SK-N-SH (cell line): ENCODE data around the gene ARFRP1. TPM values are rescaled to one million over a fixed set of nuclear protein-coding genes. Genes with fewer than 3 reads are reported as not detected.

Source experiments
- CTCF ChIA-PET: fragments of 300-600, 350-600 bp; formaldehyde crosslinking; extraction: SDS; loops from one replicate; lab custom pipeline; 2021; lab: Yijun Ruan, JAX
- POLR2A ChIA-PET: fragments of 350-600 bp; sonication (Branson Sonifier 250); formaldehyde crosslinking; extraction: SDS; loops from one replicate; lab custom pipeline; 2020; ENCODE audit warnings: antibody characterized with exemption, inconsistent platforms; lab: Yijun Ruan, JAX
- DNase-seq: peaks from one replicate; pipeline ENCODE4 v3.0.0; 2012
- H2AFZ ChIP-seq: fragments of 200-600 bp; sonication (generic); 2 replicates; pipeline ENCODE4 v1.8.1; 2016; ENCODE audit warnings: antibody characterized with exemption, mild to moderate bottlenecking, low read depth
- H3F3A ChIP-seq: fragments of 200-600 bp; sonication (generic); replicated peaks from 2 replicates; pipeline ENCODE3; 2016; ENCODE audit warnings: antibody characterized with exemption, mild to moderate bottlenecking; ENCODE audit not compliant: insufficient read depth
- H3K27ac ChIP-seq, 2 experiments: fragments of 200-500 bp in 1 of 2; fragments of 200-600 bp in 1 of 2; sonication (Bioruptor generic) in 1 of 2; sonication (generic), shearing (Covaris generic) in 1 of 2; 2 replicates each; pipeline versions ENCODE4 v1.5.1 to v1.6.1; 2014 to 2016; ENCODE audit warnings: low read depth in 2 of 2, inconsistent platforms in 1 of 2, low read length in 1 of 2, mild to moderate bottlenecking in 1 of 2, mixed read lengths in 1 of 2
- H3K27me3 ChIP-seq: fragments of 200-600 bp; sonication (generic), shearing (Covaris generic); 2 replicates; pipeline ENCODE4 v1.6.1; 2016; ENCODE audit warnings: mixed run types; ENCODE audit not compliant: insufficient read depth
- H3K36me3 ChIP-seq, 2 experiments: fragments of 200-500 bp in 1 of 2; fragments of 200-600 bp in 1 of 2; sonication (Bioruptor generic) in 1 of 2; sonication (generic) in 1 of 2; replicated peaks in 1 of 2; 2 replicates each; pipeline versions ENCODE3 to v1.5.1; 2014 to 2016; ENCODE audit warnings: low read length in 1 of 2, mild to moderate bottlenecking in 1 of 2; ENCODE audit not compliant: insufficient read depth in 2 of 2, control insufficient read depth in 1 of 2
- H3K4me1 ChIP-seq, 2 experiments: fragments of 200-500 bp in 1 of 2; fragments of 200-600 bp in 1 of 2; sonication (Bioruptor generic) in 1 of 2; sonication (generic), shearing (Covaris generic) in 1 of 2; 2 replicates each; pipeline versions ENCODE4 v1.5.1 to v1.6.1; 2014 to 2016; ENCODE audit warnings: low read depth in 1 of 2, low read length in 1 of 2, mixed run types in 1 of 2; ENCODE audit not compliant: insufficient read depth in 2 of 2, control insufficient read depth in 1 of 2
- H3K4me2 ChIP-seq: fragments of 200-600 bp; sonication (generic), shearing (Covaris generic); 2 replicates; pipeline ENCODE4 v1.6.1; 2017; ENCODE audit warnings: mixed run types
- H3K4me3 ChIP-seq, 2 experiments: fragments of 200-500 bp in 1 of 2; fragments of 200-600 bp in 1 of 2; sonication (Bioruptor generic) in 1 of 2; sonication (generic), shearing (Covaris generic) in 1 of 2; 2 replicates each; pipeline versions ENCODE4 v1.5.1 to v1.8.1; 2014 to 2016; ENCODE audit warnings: low read depth in 2 of 2, inconsistent platforms in 1 of 2, low read length in 1 of 2, mild to moderate bottlenecking in 1 of 2, mixed read lengths in 1 of 2, moderate library complexity in 1 of 2
- H3K79me2 ChIP-seq: fragments of 200-600 bp; sonication (generic); 2 replicates; pipeline ENCODE4 v1.8.1; 2017; ENCODE audit warnings: mild to moderate bottlenecking; ENCODE audit not compliant: insufficient read depth
- H3K9ac ChIP-seq: fragments of 200-600 bp; sonication (generic); 2 replicates; pipeline ENCODE4 v1.6.1; 2017; ENCODE audit warnings: mixed run types
- H3K9me2 ChIP-seq: fragments of 200-600 bp; sonication (generic); 2 replicates; pipeline ENCODE4 v1.6.1; 2017; ENCODE audit warnings: mixed run types
- H3K9me3 ChIP-seq: fragments of 200-600 bp; sonication (generic); 2 replicates; pipeline ENCODE4 v1.6.1; 2017; ENCODE audit warnings: mixed run types, mild to moderate bottlenecking, moderate library complexity
- H4K20me1 ChIP-seq: fragments of 200-600 bp; sonication (generic); 2 replicates; pipeline ENCODE4 v1.6.1; 2017; ENCODE audit warnings: mild to moderate bottlenecking, mixed run types; ENCODE audit not compliant: insufficient read depth
- FOXJ3 ChIP-seq: sonication (generic); formaldehyde crosslinking; IDR thresholded peaks from 2 replicates; pipeline ENCODE4 v1.5.1; 2020; ENCODE audit warnings: mild to moderate bottlenecking, missing genetic modification reagents
- FOXM1 ChIP-seq: IDR thresholded peaks from 2 replicates; pipeline ENCODE4 v1.4.0; 2012; ENCODE audit warnings: low read depth, mild to moderate bottlenecking
- POLR2AphosphoS5 ChIP-seq: IDR thresholded peaks from 2 replicates; pipeline ENCODE4 v1.6.1; 2012; ENCODE audit warnings: low read depth, low read length
- WGBS: methylation state at CpG from one replicate; pipeline ENCODE4 v1.1.6; 2017; ENCODE audit warnings: low lambda C conversion rate; 5-methylcytosine and 5-hydroxymethylcytosine counted together
- polyA plus RNA-seq, 3 experiments: library from polyadenylated mRNA; depleted of rRNA; stranded (reverse); fragments of >200 nt; gene quantifications; 2 replicates each; pipeline ENCODE4 v1.2.3, GENCODE V29; 2012
- TF ChIP-seq, protein P1 (sequence below): fragments of 150-350 bp; IDR thresholded peaks from 2 replicates; pipeline ENCODE4 v1.6.1; 2016; ENCODE audit warnings: mild to moderate bottlenecking, low read depth, low read length
- TF ChIP-seq, protein P2 (sequence below): fragments of 150-350 bp; IDR thresholded peaks from 2 replicates; pipeline ENCODE4 v1.6.1; 2017; ENCODE audit warnings: antibody characterized with exemption, low read length, low read depth, borderline replicate concordance
- TF ChIP-seq, protein P3 (sequence below): IDR thresholded peaks from 2 replicates; pipeline ENCODE4 v1.6.1; 2012; ENCODE audit warnings: mild to moderate bottlenecking, low read depth, low read length, moderate library complexity

The ARFRP1 gene
- polyA plus RNA-seq, 1 of the 3 experiments (the other 2 are of a cell fraction) = 72.8 TPM

DNA sequence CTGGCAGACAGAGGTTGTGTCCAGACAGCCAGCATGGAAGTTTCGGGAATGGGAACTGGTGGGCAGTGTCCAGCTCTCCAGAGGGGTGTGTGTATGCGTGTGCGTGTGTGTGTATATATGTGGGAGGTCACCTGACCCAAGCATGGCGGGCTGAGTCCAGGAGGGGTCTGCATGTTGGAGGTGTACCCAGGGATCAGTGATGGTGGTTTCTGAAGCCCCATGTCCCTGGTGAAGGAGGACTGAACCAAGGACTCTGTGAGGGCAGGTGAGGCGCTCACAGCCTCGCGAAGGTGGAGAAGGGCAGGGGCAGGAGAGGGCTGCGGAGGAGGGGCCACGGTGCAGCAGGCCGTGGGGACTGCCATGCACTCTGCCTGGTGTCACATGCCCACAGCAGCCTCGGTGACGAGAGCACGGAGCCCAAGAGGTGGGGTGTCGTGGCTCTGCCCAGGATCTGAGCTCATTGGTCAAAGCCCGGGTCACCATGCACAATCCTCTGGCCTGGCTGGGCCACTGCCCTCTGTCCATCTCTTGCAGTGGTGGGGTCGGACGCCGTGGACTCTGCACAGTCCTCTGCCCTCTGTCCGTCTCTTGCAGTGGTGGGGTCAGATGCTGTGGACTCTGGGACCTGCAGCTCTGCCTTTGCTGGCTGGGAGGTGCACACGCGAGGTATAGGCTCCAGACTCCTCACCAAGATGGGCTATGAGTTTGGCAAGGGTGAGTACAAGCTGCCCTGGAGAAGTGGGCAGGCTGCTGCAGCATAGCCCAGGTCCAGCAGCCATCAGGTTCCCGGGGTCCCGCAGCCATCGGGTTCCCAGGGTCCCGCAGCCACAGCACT, 26.6 kb upstream of the ARFRP1 start:
- ChIA-PET CTCF (no interaction called here), POLR2A (no interaction called here)
- H2AFZ ChIP-seq = no peak overlapping the region
- H3K9me2 ChIP-seq = no peaks in the 10 kb centered on the region
- H3F3A ChIP-seq = peaks cover 18% of the 10 kb centered on the region
- H3K9me3 ChIP-seq = no peaks in the 10 kb centered on the region
- 95% methylated on average over 19 of the region's 25 CpGs for WGBS
- H3K4me2 ChIP-seq = no peak overlapping the region
- peak; percentile 14 for DNase-seq
- H3K27me3 ChIP-seq = no peaks in the 10 kb centered on the region
- H3K27ac ChIP-seq = no peak overlapping the region
- H3K79me2 ChIP-seq = peaks cover 26% of the 10 kb centered on the region
- peaks cover 10 to 18% of the 10 kb centered on the region in 2 experiments for H3K36me3 ChIP-seq
- peaks cover 0 to 3% of the 10 kb centered on the region in 2 experiments; a peak in 1 of 4 replicates for H3K4me1 ChIP-seq
- H3K9ac ChIP-seq = no peak overlapping the region
- peaks cover 8% of the 10 kb centered on the region; the same call in 1 of the 2 replicates for H4K20me1 ChIP-seq
- TF ChIP-seq, protein P1, sequence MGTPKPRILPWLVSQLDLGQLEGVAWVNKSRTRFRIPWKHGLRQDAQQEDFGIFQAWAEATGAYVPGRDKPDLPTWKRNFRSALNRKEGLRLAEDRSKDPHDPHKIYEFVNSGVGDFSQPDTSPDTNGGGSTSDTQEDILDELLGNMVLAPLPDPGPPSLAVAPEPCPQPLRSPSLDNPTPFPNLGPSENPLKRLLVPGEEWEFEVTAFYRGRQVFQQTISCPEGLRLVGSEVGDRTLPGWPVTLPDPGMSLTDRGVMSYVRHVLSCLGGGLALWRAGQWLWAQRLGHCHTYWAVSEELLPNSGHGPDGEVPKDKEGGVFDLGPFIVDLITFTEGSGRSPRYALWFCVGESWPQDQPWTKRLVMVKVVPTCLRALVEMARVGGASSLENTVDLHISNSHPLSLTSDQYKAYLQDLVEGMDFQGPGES = no peak
- 0 out of 2 replicates have a peak, but pooled peaks have one; percentile 6 for TF ChIP-seq POLR2AphosphoS5
- H3K4me3 ChIP-seq = no peak overlapping the region

DNA sequence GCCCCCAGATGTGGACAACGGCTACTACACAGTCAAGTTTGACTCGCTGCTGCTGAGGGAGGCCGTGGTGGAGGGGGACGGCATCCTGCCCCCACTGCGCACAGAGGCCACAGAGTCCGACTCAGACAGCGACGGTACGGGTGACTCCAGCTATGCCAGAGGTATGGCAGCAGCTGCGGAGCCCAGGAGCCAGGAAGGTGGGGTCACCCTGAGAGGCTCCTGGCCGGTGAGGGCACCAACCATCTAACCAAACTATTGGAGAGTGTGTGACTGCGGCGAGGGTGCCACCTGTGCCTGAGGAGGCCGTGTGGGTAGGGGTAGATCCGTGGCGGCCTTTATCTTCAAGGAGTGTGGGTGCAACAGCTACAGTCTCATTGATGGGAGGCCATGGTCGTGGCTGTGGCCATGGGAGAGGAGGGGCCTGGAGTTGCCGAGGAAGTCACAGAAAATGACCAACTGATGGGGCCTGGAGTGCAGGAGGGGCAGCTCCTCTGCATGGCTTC, 25.9 kb upstream of the ARFRP1 start:
- ChIA-PET CTCF (no interaction called here), POLR2A (no interaction called here)
- 93% methylated on average over 13 of the region's 18 CpGs for WGBS
- Histone ChIP-seq H3K9me2 (no peaks in the 10 kb centered on the region), H2AFZ (no peak overlapping the region), H3K27me3 (no peaks in the 10 kb centered on the region), H4K20me1 (peaks cover 8% of the 10 kb centered on the region; the same call in 1 of the 2 replicates), H3K4me1 (no peaks in the 10 kb centered on the region; a peak in 1 of 4 replicates), H3K36me3 (peaks cover 15 to 18% of the 10 kb centered on the region in 2 experiments), H3K4me2 (no peak overlapping the region), H3K9me3 (no peaks in the 10 kb centered on the region), H3K27ac (no peak overlapping the region), H3K9ac (no peak overlapping the region), H3K4me3 (no peak overlapping the region), H3K79me2 (peaks cover 31% of the 10 kb centered on the region), H3F3A (peaks cover 16% of the 10 kb centered on the region)
- DNase-seq = no peak
- TF ChIP-seq FOXJ3 (CRISPR knock-in tag) = no peak

DNA sequence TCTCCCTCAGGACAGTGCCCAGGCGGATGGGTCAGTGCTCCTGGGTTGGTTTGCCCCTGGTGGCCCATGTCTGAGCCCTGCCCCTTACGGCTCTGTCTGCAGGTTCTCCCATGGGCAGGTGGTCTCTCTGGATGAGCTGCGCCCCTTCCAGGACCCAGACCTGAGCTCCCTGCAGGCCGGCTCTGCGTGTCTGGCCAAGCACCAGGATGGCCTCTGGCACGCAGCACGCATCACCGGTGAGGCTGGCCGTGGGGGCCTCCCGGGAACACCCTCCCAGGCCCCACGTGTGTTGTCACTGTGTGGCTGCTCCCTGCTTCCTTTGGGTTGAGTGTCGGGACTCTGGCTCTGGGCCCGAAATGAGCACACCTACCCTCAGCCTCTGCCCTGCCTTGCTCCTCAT, 25.3 kb upstream of the ARFRP1 start:
- Histone ChIP-seq H3K4me3 (no peak overlapping the region), H3K4me2 (no peak overlapping the region), H3K36me3 (peaks cover 17 to 18% of the 10 kb centered on the region in 2 experiments), H2AFZ (no peak overlapping the region), H4K20me1 (peaks cover 8% of the 10 kb centered on the region; the same call in 1 of the 2 replicates), H3F3A (peaks cover 16% of the 10 kb centered on the region), H3K27ac (no peak overlapping the region), H3K27me3 (no peaks in the 10 kb centered on the region), H3K9me2 (no peaks in the 10 kb centered on the region), H3K9ac (no peak overlapping the region), H3K9me3 (no peaks in the 10 kb centered on the region), H3K79me2 (peaks cover 36% of the 10 kb centered on the region), H3K4me1 (no peaks in the 10 kb centered on the region)
- TF ChIP-seq, protein P2, sequence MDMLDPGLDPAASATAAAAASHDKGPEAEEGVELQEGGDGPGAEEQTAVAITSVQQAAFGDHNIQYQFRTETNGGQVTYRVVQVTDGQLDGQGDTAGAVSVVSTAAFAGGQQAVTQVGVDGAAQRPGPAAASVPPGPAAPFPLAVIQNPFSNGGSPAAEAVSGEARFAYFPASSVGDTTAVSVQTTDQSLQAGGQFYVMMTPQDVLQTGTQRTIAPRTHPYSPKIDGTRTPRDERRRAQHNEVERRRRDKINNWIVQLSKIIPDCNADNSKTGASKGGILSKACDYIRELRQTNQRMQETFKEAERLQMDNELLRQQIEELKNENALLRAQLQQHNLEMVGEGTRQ = no peak
- no peak for TF ChIP-seq FOXM1
- TF ChIP-seq, protein P3, sequence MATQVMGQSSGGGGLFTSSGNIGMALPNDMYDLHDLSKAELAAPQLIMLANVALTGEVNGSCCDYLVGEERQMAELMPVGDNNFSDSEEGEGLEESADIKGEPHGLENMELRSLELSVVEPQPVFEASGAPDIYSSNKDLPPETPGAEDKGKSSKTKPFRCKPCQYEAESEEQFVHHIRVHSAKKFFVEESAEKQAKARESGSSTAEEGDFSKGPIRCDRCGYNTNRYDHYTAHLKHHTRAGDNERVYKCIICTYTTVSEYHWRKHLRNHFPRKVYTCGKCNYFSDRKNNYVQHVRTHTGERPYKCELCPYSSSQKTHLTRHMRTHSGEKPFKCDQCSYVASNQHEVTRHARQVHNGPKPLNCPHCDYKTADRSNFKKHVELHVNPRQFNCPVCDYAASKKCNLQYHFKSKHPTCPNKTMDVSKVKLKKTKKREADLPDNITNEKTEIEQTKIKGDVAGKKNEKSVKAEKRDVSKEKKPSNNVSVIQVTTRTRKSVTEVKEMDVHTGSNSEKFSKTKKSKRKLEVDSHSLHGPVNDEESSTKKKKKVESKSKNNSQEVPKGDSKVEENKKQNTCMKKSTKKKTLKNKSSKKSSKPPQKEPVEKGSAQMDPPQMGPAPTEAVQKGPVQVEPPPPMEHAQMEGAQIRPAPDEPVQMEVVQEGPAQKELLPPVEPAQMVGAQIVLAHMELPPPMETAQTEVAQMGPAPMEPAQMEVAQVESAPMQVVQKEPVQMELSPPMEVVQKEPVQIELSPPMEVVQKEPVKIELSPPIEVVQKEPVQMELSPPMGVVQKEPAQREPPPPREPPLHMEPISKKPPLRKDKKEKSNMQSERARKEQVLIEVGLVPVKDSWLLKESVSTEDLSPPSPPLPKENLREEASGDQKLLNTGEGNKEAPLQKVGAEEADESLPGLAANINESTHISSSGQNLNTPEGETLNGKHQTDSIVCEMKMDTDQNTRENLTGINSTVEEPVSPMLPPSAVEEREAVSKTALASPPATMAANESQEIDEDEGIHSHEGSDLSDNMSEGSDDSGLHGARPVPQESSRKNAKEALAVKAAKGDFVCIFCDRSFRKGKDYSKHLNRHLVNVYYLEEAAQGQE = no peak
- whole genome bisulfite sequencing = over 99% methylated on average over 13 of the region's 13 CpGs
- ChIA-PET CTCF (no interaction called here), POLR2A (no interaction called here)
- no peak for DNase-seq
